WTC11 (cell line): ENCODE results near the gene COL9A1. TPM values are rescaled to one million over a fixed set of nuclear protein-coding genes. Genes with fewer than 3 reads are reported as not detected.

Experiments
- ATAC-seq: fragments of 200-7000 bp; cut with Tn5 transposase; 2 replicates; pipeline ENCODE4 v1.10.0; 2021; ENCODE audit warnings: mild to moderate bottlenecking, moderate library complexity
- CTCF ChIA-PET: fragments of 300-600 bp; sonication (Branson Sonifier 250); formaldehyde crosslinking; loops from one replicate; lab custom pipeline; 2021; ENCODE audit warnings: antibody characterized with exemption; lab: Charles Lee
- POLR2A ChIA-PET: fragments of 350-600 bp; sonication (Branson Sonifier 250); formaldehyde crosslinking; loops from one replicate; lab custom pipeline; 2021; ENCODE audit warnings: antibody characterized with exemption; lab: Charles Lee
- DNase-seq: peaks from one replicate; pipeline ENCODE4 v3.0.0; 2021; ENCODE audit warnings: low spot score
- H3K27ac Mint-ChIP-seq: 2 replicates; pipeline ENCODE4 v1.8.0; 2021; ENCODE audit warnings: mixed read lengths
- H3K27me3 Mint-ChIP-seq: 2 replicates; pipeline ENCODE4 v1.8.0; 2021; ENCODE audit warnings: low read depth, mild to moderate bottlenecking, moderate library complexity, mixed read lengths
- H3K36me3 Mint-ChIP-seq: 2 replicates; pipeline ENCODE4 v1.8.0; 2021; ENCODE audit warnings: mixed read lengths
- H3K4me1 Mint-ChIP-seq: 2 replicates; pipeline ENCODE4 v1.8.0; 2022; ENCODE audit warnings: mixed read lengths
- H3K4me3 Mint-ChIP-seq: 2 replicates; pipeline ENCODE4 v1.8.0; 2021; ENCODE audit warnings: mild to moderate bottlenecking, moderate library complexity, mixed read lengths
- H3K9me3 Mint-ChIP-seq: 2 replicates; pipeline ENCODE4 v1.8.0; 2021; ENCODE audit warnings: mixed read lengths
- CDX4 ChIP-seq: fragments of 250-450 bp; sonication (Bioruptor Pico); IDR thresholded peaks from 2 replicates; pipeline ENCODE4 v1.9.0; 2021; ENCODE audit warnings: moderate library complexity, mild to moderate bottlenecking, inconsistent platforms, borderline replicate concordance
- ERG ChIP-seq: fragments of 250-450 bp; sonication (Bioruptor Pico); IDR thresholded peaks from 2 replicates; pipeline ENCODE4 v1.8.0; 2021; ENCODE audit warnings: mild to moderate bottlenecking
- FOXP1 ChIP-seq: sonication (generic); formaldehyde crosslinking; IDR thresholded peaks from 2 replicates; pipeline ENCODE4 v1.8.0; 2022; ENCODE audit warnings: missing genetic modification reagents, mild to moderate bottlenecking, moderate library complexity, borderline replicate concordance
- HMGXB4 ChIP-seq: sonication (generic); formaldehyde crosslinking; IDR thresholded peaks from 2 replicates; pipeline ENCODE4 v1.8.1; 2023; ENCODE audit warnings: mild to moderate bottlenecking, moderate library complexity, missing genetic modification reagents
- IRF1 ChIP-seq: sonication (generic); formaldehyde crosslinking; IDR thresholded peaks from 2 replicates; pipeline ENCODE4 v1.8.0; 2023; ENCODE audit warnings: missing genetic modification reagents
- NFATC4 ChIP-seq: fragments of 250-450 bp; sonication (Bioruptor Pico); IDR thresholded peaks from 2 replicates; pipeline ENCODE4 v1.9.0; 2021; ENCODE audit warnings: mild to moderate bottlenecking
- NFE2L1 ChIP-seq: sonication (generic); formaldehyde crosslinking; IDR thresholded peaks from 2 replicates; pipeline ENCODE4 v1.8.1; 2023; ENCODE audit warnings: missing genetic modification reagents
- NR3C1 ChIP-seq: sonication (generic); formaldehyde crosslinking; conservative IDR thresholded peaks from 2 replicates; pipeline ENCODE4 v1.8.1; 2023; ENCODE audit warnings: low read depth, mild to moderate bottlenecking, missing genetic modification reagents
- RELA ChIP-seq: sonication (generic); formaldehyde crosslinking; IDR thresholded peaks from 2 replicates; pipeline ENCODE4 v1.8.1; 2022; ENCODE audit warnings: missing genetic modification reagents, mild to moderate bottlenecking, borderline replicate concordance
- RORB ChIP-seq: fragments of 250-450 bp; sonication (Bioruptor Pico); IDR thresholded peaks from 2 replicates; pipeline ENCODE4 v1.9.0; 2021; ENCODE audit warnings: mild to moderate bottlenecking
- SOX15 ChIP-seq: fragments of 250-450 bp; sonication (Bioruptor Pico); IDR thresholded peaks from 2 replicates; pipeline ENCODE4 v1.9.0; 2021; ENCODE audit warnings: mild to moderate bottlenecking
- TEAD4 ChIP-seq: sonication (generic); formaldehyde crosslinking; IDR thresholded peaks from 2 replicates; pipeline ENCODE4 v1.8.0; 2022; ENCODE audit warnings: mild to moderate bottlenecking, missing genetic modification reagents
- TP53 ChIP-seq: sonication (generic); formaldehyde crosslinking; IDR thresholded peaks from 2 replicates; pipeline ENCODE4 v1.8.1; 2023; ENCODE audit warnings: mild to moderate bottlenecking, missing genetic modification reagents
- ZBTB43 ChIP-seq: sonication (generic); formaldehyde crosslinking; IDR thresholded peaks from 2 replicates; pipeline ENCODE4 v1.8.1; 2023; ENCODE audit warnings: mild to moderate bottlenecking, missing genetic modification reagents
- ZNF138 ChIP-seq: sonication (generic); formaldehyde crosslinking; conservative IDR thresholded peaks from 2 replicates; pipeline ENCODE4 v1.8.1; 2022; ENCODE audit warnings: mild to moderate bottlenecking, moderate library complexity, missing genetic modification reagents
- ZNF219 ChIP-seq: sonication (generic); formaldehyde crosslinking; IDR thresholded peaks from 2 replicates; pipeline ENCODE4 v1.8.0; 2023; ENCODE audit warnings: missing genetic modification reagents, mild to moderate bottlenecking, borderline replicate concordance
- ZNF423 ChIP-seq: fragments of 250-450 bp; sonication (Bioruptor Pico); IDR thresholded peaks from 2 replicates; pipeline ENCODE4 v2.1.2; 2022; ENCODE audit warnings: mild to moderate bottlenecking, moderate library complexity
- ZNF425 ChIP-seq: fragments of 250-450 bp; sonication (Bioruptor Pico); conservative IDR thresholded peaks from 2 replicates; pipeline ENCODE4 v1.9.0; 2021; ENCODE audit warnings: mild to moderate bottlenecking
- ZNF532 ChIP-seq: fragments of 250-450 bp; sonication (Bioruptor Pico); IDR thresholded peaks from 2 replicates; pipeline ENCODE4 v1.9.0; 2021; ENCODE audit warnings: mild to moderate bottlenecking, borderline replicate concordance
- ZNF671 ChIP-seq: fragments of 250-450 bp; sonication (Bioruptor Pico); IDR thresholded peaks from 2 replicates; pipeline ENCODE4 v1.8.0; 2021; ENCODE audit warnings: mild to moderate bottlenecking
- ZSCAN18 ChIP-seq: fragments of 250-450 bp; sonication (Bioruptor Pico); IDR thresholded peaks from 2 replicates; pipeline ENCODE4 v2.1.2; 2022; ENCODE audit warnings: mild to moderate bottlenecking, moderate library complexity
- total RNA-seq: library from RNA; stranded (reverse); gene quantifications from 3 replicates; pipeline ENCODE4 v1.2.3, GENCODE V29; 2021

The COL9A1 gene
- total RNA-seq, 1 experiment from 2014 or later, result 9.0 TPM

- no peak for TF ChIP-seq IRF1 (CRISPR knock-in tag)
- no peak for TF ChIP-seq ZBTB43 (CRISPR knock-in tag)
- TF ChIP-seq ZSCAN18, result no peak
- TF ChIP-seq SOX15 (CRISPR knock-in tag), result no peak
- no peak for TF ChIP-seq NFE2L1 (CRISPR knock-in tag)
- TF ChIP-seq ZNF532, result no peak
Measured at GRCh38 chr6:70180183-70180900, 122.5 kb downstream of the COL9A1 start (continued).

- Mint-ChIP-seq H3K27me3 (no peaks in the 10 kb centered on the region), H3K27ac (no peak overlapping the region), H3K9me3 (peaks cover 10% of the 10 kb centered on the region; the same call in 1 of the 2 replicates), H3K4me1 (no peaks in the 10 kb centered on the region), H3K4me3 (no peak overlapping the region), H3K36me3 (no peaks in the 10 kb centered on the region)
- POLR2A ChIA-PET, result no interaction called here
- no peak for DNase-seq
- CTCF ChIA-PET, result no interaction called here
- ATAC-seq, result no peak
- no peak for TF ChIP-seq TP53
- TF ChIP-seq ZNF423 (CRISPR knock-in tag), result no peak
- TF ChIP-seq ERG, result no peak
- no peak for TF ChIP-seq CDX4 (CRISPR knock-in tag)
- TF ChIP-seq ZNF671 (CRISPR knock-in tag), result no peak
- TF ChIP-seq ZNF138 (CRISPR knock-in tag), result no peak
- TF ChIP-seq RORB, result no peak
- TF ChIP-seq SOX15 (CRISPR knock-in tag), result no peak
- no peak for TF ChIP-seq NR3C1
- TF ChIP-seq TEAD4 (CRISPR knock-in tag), result no peak
- TF ChIP-seq NFATC4, result no peak
- no peak for TF ChIP-seq RELA (CRISPR knock-in tag)
- TF ChIP-seq ZNF219 (CRISPR knock-in tag), result no peak
- TF ChIP-seq HMGXB4 (CRISPR knock-in tag), result no peak
- no peak for TF ChIP-seq FOXP1 (CRISPR knock-in tag)
- TF ChIP-seq ZNF425, result no peak
Measured at GRCh38 chr6:70176842-70177550, 125.9 kb downstream of the COL9A1 start.
